SK-N-MC (cell line): ENCODE measurements around the gene STEAP2.
"Not testable (repeated sequence)": the region's sequence is repeated elsewhere in the genome, so short reads cannot be mapped to it uniquely, and the experiment has no call there.

Experiments
- EZH2 ChIP-seq: fragments of 200-600 bp; sonication (generic); IDR thresholded peaks from one replicate; pipeline ENCODE4 v1.6.1; 2017; ENCODE audit warnings: antibody characterized with exemption
- FOXP2 ChIP-seq: optimal IDR thresholded peaks from 2 replicates; pipeline ENCODE3; 2011; ENCODE audit warnings: mild to moderate bottlenecking, moderate library complexity; ENCODE audit not compliant: insufficient read depth; ENCODE audit errors: extremely low read length, control extremely low read depth
- POLR2AphosphoS5 ChIP-seq: IDR thresholded peaks from 2 replicates; pipeline ENCODE4 v1.6.1; 2012; ENCODE audit warnings: mild to moderate bottlenecking, low read depth, low read length, borderline replicate concordance

DNA sequence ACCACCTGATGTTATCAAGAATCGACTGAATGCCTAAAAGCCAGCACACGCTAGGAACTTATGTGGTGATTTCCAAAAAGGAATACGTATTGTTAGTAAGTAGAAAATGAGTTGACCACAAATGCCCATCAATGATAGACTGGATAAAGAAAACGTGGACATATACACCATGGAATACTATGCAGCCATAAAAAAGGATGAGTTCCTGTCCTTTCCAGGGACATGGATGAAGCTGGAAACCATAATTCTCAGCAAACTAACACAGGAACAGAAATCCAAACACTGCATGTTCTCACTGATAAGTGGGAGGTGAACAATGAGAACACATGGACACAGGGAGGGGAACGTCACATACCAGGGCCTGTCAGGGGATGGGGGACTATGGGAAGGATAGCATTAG, 44.5 kb downstream of the STEAP2 start:
- not testable (repeated sequence) for TF ChIP-seq POLR2AphosphoS5, EZH2, FOXP2
